OCI-LY7 (cell line): ENCODE measurements around the gene TEPSIN. TPM values are rescaled to one million over a fixed set of nuclear protein-coding genes. Genes with fewer than 3 reads are reported as not detected.

Source experiments
- BruUV-seq: library from RNA; stranded (reverse); fragments of 400-500 nt; replicated peaks from 2 replicates; lab custom pipeline; 2021; lab: Mats Ljungman, UMichigan
- CTCF ChIA-PET: fragments of 300-600 bp; sonication (Branson Sonifier 250); formaldehyde crosslinking; loops from one replicate; lab custom pipeline; 2022; ENCODE audit warnings: antibody characterized with exemption; ENCODE audit not compliant: unreplicated experiment; lab: Charles Lee
- POLR2A ChIA-PET: fragments of 300-600 bp; sonication (Branson Sonifier 250); formaldehyde crosslinking; loops from one replicate; lab custom pipeline; 2022; ENCODE audit warnings: antibody characterized with exemption; lab: Charles Lee
- DNase-seq: peaks from one replicate; pipeline ENCODE4 v3.0.0-alpha.2; 2015; ENCODE audit warnings: low spot score
- H2AFZ ChIP-seq: fragments of 200-600 bp; sonication (generic), shearing (Covaris generic); 2 replicates; pipeline ENCODE4 v1.6.1; 2014; ENCODE audit warnings: mild to moderate bottlenecking, antibody characterized with exemption, low read length, moderate library complexity
- H3K27ac ChIP-seq: fragments of 200-600 bp; sonication (generic); 2 replicates; pipeline ENCODE4 v1.5.1; 2014; ENCODE audit warnings: mixed run types, low read depth, mild to moderate bottlenecking, moderate library complexity, low read length, inconsistent platforms; ENCODE audit not compliant: poor library complexity, severe bottlenecking
- H3K36me3 ChIP-seq: fragments of 200-600 bp; sonication (generic); 2 replicates; pipeline ENCODE4 v1.6.1; 2014; ENCODE audit warnings: mild to moderate bottlenecking, antibody characterized with exemption, low read length, moderate library complexity, mixed read lengths; ENCODE audit not compliant: insufficient read depth
- H3K4me1 ChIP-seq: fragments of 200-600 bp; sonication (generic); 2 replicates; pipeline ENCODE4 v1.5.1; 2014; ENCODE audit warnings: mild to moderate bottlenecking, low read length; ENCODE audit not compliant: insufficient read depth, poor library complexity, severe bottlenecking
- H3K4me2 ChIP-seq: fragments of 200-600 bp; sonication (generic); 2 replicates; pipeline ENCODE4 v1.6.1; 2014; ENCODE audit warnings: mild to moderate bottlenecking, low read length
- H3K4me3 ChIP-seq: fragments of 200-600 bp; sonication (generic); 2 replicates; pipeline ENCODE4 v1.5.1; 2014; ENCODE audit warnings: mild to moderate bottlenecking, low read depth, low read length; ENCODE audit not compliant: poor library complexity, severe bottlenecking
- H3K79me2 ChIP-seq: fragments of 200-600 bp; sonication (generic); 2 replicates; pipeline ENCODE4 v1.6.1; 2016; ENCODE audit warnings: low read depth, mild to moderate bottlenecking, low read length, moderate library complexity, mixed read lengths; ENCODE audit not compliant: insufficient read depth
- H3K9me2 ChIP-seq: fragments of 200-600 bp; sonication (generic); 2 replicates; pipeline ENCODE4 v1.6.1; 2016; ENCODE audit warnings: mild to moderate bottlenecking, low read length, mixed read lengths; ENCODE audit not compliant: insufficient read depth
- H3K9me3 ChIP-seq: fragments of 200-600 bp; sonication (generic); 2 replicates; pipeline ENCODE4 v1.6.1; 2014; ENCODE audit warnings: mild to moderate bottlenecking, mixed run types, low read length, mixed read lengths
- H4K20me1 ChIP-seq: fragments of 200-600 bp; sonication (generic); 2 replicates; pipeline ENCODE4 v1.6.1; 2014; ENCODE audit warnings: mild to moderate bottlenecking, antibody characterized with exemption, low read length, moderate library complexity, mixed read lengths; ENCODE audit not compliant: insufficient read depth
- EZH2phosphoT487 ChIP-seq: fragments of 200-600 bp; sonication (generic); IDR thresholded peaks from 2 replicates; pipeline ENCODE4 v1.6.1; 2018; ENCODE audit warnings: low read depth, borderline replicate concordance, mild to moderate bottlenecking, mixed run types, antibody characterized with exemption, low read length, moderate library complexity, mixed read lengths
- intact Hi-C: fragments of 100-400 bp; cut with micrococcal nuclease; formaldehyde crosslinking; loops from one replicate; pipeline ENCODE4 v1.10.0; 2022; ENCODE audit not compliant: unreplicated experiment
- total RNA-seq, 2 experiments: library from RNA; depleted of rRNA in 1 of 2; stranded (reverse); fragments of >200 nt in 1 of 2; shearing (Covaris generic) in 1 of 2; gene quantifications; 2 replicates each; pipeline ENCODE4 v1.2.3, GENCODE V29; 2014 to 2022
- TF ChIP-seq, protein P1 (sequence below): fragments of 200-600 bp; sonication (generic); conservative IDR thresholded peaks from 2 replicates; pipeline ENCODE4 v1.5.1; 2014; ENCODE audit warnings: mild to moderate bottlenecking, antibody characterized with exemption, low read length, moderate library complexity, mixed read lengths

The TEPSIN gene
- total RNA-seq, 2 experiments from 2014 or later = 46.4 to 75.3 TPM

DNA sequence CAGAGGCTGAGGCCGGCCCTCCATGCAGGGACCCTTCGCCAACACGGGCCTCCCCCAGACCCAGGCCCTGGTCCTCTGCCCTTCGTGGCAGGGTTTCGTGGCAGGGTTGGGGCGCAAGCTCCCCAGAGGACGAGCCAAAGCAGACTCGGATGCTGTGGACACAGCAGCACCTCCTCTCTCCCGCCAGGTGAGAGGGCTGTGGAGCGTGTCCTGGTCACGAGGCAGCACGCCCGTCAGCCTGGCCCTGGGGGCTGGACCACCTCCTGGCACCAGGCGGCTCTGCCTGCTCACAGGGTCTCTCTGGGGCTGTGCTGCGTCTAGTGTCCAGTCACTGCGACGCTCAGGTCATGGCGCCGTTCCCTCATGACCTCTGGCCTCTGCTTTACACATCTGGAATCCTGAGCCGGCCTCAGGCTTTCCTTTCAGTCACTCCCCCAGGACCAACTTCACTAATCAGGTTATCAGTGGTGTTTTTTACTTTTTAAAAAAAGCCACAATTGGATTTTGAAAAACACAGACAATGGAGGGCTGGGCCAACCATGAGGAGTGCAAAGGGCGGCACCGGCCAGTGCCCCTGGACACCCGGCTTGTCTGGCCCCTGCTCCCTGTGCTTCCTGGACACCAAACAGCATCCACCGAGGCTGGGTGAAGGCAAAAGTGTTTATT, 5.6 kb upstream of the TEPSIN start:
- H3K27ac ChIP-seq = peak overlapping the region; percentile 23
- no peak overlapping the region for H3K4me2 ChIP-seq
- BruUV-seq = no TSS peak
- H3K9me2 ChIP-seq = no peaks in the 10 kb centered on the region
- no peak overlapping the region for H3K4me3 ChIP-seq
- intact Hi-C loops = no loop called here
- TF ChIP-seq, protein P1, sequence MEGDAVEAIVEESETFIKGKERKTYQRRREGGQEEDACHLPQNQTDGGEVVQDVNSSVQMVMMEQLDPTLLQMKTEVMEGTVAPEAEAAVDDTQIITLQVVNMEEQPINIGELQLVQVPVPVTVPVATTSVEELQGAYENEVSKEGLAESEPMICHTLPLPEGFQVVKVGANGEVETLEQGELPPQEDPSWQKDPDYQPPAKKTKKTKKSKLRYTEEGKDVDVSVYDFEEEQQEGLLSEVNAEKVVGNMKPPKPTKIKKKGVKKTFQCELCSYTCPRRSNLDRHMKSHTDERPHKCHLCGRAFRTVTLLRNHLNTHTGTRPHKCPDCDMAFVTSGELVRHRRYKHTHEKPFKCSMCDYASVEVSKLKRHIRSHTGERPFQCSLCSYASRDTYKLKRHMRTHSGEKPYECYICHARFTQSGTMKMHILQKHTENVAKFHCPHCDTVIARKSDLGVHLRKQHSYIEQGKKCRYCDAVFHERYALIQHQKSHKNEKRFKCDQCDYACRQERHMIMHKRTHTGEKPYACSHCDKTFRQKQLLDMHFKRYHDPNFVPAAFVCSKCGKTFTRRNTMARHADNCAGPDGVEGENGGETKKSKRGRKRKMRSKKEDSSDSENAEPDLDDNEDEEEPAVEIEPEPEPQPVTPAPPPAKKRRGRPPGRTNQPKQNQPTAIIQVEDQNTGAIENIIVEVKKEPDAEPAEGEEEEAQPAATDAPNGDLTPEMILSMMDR = no peak
- TF ChIP-seq EZH2phosphoT487 = no peak
- ChIA-PET POLR2A (no interaction called here), CTCF (interaction anchor here (0.6 kb wide), 1 partner anchor 167 kb away, joined by 5 read pairs; no protein-coding TSS in a partner anchor)
- H3K4me1 ChIP-seq = peaks cover 39% of the 10 kb centered on the region
- peak; percentile 47 for DNase-seq
- H3K9me3 ChIP-seq = no peaks in the 10 kb centered on the region
- peaks cover 20% of the 10 kb centered on the region for H3K79me2 ChIP-seq
- H3K36me3 ChIP-seq = peaks cover 44% of the 10 kb centered on the region
- peaks cover 5% of the 10 kb centered on the region; the same call in 1 of the 2 replicates for H4K20me1 ChIP-seq
- H2AFZ ChIP-seq = no peak overlapping the region

DNA sequence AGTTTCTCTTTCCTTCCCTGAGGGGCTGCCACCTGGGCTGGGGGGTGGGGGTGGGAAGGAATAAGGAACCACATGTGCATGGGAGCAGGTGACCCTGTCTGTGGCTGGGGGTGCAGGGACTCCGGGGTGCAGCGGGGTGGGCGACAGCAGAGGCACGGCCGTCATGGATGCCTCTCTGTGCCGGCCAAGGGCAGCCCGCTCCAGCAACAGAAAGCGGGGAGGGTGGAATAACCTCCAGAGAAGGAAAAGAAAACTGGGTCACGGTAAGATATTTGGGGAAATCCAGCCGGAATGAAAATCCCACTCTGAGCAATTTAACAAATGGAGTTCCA, 4.4 kb upstream of the TEPSIN start:
- H3K4me3 ChIP-seq = no peak overlapping the region
- no peak overlapping the region for H3K27ac ChIP-seq
- no peak for DNase-seq
- H3K4me2 ChIP-seq = no peak overlapping the region
- peaks cover 38% of the 10 kb centered on the region for H3K4me1 ChIP-seq
- no peaks in the 10 kb centered on the region for H3K9me3 ChIP-seq
- POLR2A ChIA-PET = no interaction called here
- TF ChIP-seq, protein P1 = no peak
- no peak for TF ChIP-seq EZH2phosphoT487
- CTCF ChIA-PET = no interaction called here
- H4K20me1 ChIP-seq = peaks cover 5% of the 10 kb centered on the region; the same call in 1 of the 2 replicates
- H3K36me3 ChIP-seq = peaks cover 41% of the 10 kb centered on the region
- no peak overlapping the region for H2AFZ ChIP-seq
- intact Hi-C loops = no loop called here
- H3K9me2 ChIP-seq = no peaks in the 10 kb centered on the region
- H3K79me2 ChIP-seq = peaks cover 23% of the 10 kb centered on the region
- no TSS peak for BruUV-seq
